GM18499 (cell line): ENCODE measurements around the gene PDLIM5.

Experiments
- ATAC-seq: cut with Tn5 transposase; IDR thresholded peaks from one replicate; pipeline ENCODE4 v1.9.1; 2021; ENCODE audit warnings: moderate number of reproducible peaks; ENCODE audit not compliant: insufficient read depth, unreplicated experiment

Gene PDLIM5

DNA sequence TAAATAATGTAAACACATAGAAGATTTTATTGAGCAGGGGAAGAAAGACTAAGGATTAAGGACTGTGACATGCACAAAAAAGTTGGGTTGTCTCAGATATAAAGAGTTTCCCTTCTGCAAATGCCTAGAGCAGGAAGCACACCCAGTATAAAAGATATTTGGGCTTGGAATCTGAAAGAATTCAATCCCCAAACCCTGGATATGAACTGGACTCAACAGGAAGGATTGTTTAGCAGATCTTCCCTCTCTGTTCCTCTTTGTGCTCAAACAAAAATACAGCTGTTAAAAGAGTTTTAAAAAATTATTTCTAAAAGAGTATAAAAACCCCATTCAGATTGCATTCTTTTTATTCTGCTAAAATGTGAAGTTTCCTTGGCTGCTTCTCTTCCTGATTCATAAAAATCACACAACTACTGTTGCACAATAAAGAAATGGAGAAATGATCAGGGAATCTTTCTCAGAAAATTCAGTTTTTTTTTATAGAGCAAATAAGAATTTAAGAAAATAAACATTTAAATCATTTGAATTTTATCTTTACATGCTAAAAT is 71.4 kb downstream of the PDLIM5 start:
- no peak for ATAC-seq

DNA sequence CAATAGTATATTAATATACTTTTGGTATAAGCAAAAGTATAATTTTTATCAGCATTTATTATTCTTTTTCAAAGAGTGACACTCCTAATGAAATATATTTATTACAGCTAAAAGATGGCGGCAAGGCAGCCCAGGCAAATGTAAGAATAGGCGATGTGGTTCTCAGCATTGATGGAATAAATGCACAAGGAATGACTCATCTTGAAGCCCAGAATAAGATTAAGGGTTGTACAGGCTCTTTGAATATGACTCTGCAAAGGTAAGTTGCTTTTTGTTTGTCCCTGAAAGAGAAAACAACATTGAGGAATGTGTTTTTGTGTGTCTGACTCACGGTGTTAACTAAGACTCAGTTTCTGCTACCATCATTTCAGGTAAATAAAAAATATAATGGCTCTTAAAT is 71.9 kb downstream of the PDLIM5 start:
- ATAC-seq = no peak

DNA sequence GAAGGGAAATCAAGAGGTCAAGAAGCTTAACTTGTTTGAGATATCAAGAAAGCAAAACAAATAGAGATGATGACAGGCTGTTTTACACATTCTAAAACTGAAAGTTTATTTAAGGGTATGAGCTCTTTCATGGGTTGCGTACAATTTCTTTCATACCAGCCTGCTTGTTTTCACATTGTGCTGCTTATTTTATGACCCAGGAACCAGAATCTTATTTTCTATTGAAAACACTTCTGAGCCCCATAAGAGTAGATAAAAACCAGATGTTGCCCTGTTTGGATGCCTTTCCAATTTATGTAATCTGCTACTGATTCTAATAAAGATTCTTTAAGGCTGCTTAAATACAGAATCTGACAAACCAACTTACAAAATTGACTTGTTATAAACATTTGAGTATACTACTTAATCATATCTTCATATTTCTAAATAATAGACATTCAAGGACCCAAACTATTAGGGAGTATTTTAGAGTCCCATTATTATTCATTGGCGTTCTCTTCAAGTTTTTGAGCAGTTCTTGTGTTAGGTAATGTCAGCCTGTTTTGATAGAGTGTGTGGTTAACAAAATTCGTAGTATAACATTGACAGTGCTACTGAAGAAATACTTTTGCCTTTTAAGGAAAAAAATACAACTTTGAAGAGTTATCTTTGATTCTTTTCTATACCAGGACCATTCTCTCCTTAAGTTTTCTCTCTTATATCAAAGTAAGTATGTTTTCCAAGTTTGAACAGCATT is 74.4 kb downstream of the PDLIM5 start:
- ATAC-seq = peak; percentile 53

DNA sequence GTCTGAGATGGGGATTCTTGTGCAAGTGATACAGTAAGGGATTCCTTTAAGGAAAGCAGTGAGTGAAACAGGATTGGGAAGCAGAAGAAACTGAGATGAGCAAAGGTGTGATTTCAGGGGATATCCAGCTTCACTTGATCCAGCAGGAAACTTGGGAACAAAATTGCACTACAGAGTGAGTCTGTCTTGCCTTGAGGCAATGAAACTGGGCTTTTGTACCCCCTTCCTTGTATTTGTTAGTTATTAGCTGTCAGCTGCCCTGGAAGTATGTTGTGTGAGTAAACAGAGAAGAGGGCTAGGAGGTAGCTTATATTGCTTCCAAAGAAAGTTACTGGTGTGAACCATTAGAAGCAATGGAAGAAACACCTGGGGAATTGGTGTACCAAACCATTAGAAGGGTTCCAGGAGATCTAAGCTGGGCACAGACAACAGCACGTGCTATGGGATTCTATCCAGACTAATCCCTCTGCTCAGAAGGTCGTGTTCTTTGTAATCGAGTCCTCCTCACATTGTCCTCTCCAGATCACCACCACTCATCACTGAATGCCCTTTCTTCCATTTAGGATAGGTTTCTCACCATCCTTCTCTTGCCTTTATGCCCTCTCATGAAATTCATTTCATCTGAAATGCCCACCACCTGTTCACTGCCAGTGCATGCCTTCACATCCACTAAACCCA is 76.0 kb downstream of the PDLIM5 start:
- ATAC-seq = no peak

DNA sequence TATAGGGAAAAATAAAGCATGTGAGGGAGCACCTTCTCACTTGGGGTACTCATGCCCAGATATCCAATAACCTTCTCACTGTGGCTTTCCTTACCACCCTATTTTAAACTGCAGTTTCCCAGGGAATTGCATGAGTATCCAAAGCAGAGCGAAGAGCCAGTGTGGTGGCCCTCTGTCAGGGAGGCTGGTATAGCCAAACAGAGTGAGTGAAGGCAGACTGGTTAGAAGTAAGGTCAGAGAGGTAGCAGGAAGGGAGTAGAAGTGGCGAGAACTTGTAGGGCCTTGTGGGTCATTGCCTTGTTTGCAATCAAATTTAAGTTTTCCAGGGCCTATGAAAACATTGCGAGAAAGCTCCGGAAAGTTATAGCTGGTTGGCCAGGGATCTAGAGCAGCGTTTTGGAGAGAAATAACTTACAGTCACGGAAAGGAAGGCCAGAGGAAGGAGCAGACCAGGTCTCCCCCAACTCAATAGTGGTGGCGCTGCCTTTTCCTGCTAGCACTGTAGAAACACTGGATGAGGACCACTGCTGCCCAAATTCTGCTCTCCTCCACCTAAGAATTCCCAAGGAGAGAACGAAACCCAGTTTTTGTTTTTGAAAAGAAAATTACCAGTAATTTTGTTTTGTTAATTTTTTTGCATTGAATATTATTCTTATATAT is 77.2 kb downstream of the PDLIM5 start:
- ATAC-seq = no peak

DNA sequence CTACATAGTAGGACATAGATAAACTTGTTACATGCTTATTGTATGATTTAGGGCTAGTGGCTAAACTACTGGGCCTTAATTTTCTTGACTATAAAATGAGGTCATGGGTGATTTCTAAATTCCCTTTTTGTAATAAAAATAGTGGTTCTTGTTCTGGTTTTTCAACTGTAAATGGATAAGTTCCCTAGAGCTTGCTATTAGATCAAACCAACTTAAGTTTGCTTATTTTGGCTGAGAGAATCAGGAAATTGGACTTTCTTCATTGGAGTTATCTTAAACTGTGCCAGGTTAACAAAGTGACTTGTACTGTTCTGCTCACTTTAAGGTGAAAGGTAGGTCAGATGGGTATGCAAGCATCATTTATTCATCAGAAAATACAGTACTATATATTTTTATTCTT is 78.3 kb downstream of the PDLIM5 start:
- no peak for ATAC-seq

DNA sequence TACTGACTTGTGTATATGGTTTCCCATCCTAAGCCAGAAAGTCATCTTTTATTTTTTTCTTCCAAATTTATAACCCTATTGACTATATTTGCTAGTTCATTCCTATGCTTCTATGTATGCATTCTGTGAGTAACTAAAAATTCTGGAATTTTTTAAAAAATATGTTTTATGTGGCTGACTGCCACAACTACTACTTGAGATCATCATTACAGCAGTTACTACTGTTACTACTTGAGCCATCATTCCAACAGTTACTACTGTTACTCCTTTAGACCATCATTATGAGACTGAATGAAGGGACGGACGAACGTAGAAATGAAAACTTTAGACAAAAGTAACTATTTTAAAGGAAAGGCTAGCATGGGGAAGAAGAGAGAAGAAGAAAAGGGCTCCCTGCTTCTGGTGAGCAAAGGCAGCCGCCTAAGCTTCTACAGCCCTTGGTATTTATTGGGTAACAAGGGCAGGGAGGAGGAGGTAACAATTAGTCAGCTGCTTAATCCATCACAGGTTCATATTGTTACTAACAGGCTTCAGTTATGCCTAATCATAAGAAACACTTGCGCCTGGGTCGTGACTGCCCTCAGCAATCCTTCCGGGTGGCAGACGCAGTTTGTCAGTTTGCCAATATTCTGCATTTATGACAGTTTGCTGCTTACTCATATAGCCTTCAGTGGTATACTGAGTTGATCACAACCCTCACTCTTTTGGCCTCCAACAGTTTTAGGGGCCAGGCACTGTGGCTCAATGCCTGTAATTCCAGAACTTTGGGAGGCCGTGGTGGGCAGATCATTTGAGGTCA is 80.4 kb downstream of the PDLIM5 start:
- no peak for ATAC-seq

DNA sequence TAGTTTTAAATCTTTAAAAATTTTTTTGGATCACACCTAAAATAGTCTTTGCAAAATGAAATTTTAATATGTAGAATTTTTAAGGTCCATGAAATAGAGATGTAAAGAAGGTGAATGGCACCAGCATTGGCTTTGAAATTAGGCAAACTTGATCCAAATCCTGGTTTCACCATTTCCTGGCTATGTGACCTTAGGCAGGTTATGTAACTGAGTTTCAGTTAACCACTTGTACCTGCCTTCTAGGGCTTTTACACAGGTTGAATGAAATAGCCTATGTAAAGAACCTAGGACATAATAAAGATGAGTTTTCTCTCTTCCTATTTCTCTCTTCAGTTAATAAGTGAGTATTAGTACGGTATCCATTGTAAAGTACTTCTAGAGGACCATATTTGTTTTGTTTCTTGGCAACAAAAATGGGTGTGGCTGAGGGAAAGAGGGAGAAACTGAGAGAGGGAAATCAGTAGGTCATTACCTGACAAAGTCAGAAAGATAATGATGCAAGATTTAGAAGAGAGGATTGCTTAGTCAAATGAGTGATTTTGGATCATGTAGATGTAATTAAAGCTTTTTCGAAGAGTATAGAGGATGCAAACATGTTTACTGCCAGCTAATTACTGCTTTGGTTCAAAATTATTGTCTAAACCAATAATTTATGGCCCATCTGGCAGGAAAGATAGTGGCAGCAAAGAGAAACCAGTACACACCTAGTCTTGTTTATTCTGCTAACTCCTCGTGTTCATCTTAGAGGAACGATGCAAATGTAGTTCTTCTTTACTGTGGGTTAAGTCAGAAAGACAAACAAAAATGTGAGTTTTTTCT is 81.9 kb downstream of the PDLIM5 start:
- ATAC-seq = no peak

DNA sequence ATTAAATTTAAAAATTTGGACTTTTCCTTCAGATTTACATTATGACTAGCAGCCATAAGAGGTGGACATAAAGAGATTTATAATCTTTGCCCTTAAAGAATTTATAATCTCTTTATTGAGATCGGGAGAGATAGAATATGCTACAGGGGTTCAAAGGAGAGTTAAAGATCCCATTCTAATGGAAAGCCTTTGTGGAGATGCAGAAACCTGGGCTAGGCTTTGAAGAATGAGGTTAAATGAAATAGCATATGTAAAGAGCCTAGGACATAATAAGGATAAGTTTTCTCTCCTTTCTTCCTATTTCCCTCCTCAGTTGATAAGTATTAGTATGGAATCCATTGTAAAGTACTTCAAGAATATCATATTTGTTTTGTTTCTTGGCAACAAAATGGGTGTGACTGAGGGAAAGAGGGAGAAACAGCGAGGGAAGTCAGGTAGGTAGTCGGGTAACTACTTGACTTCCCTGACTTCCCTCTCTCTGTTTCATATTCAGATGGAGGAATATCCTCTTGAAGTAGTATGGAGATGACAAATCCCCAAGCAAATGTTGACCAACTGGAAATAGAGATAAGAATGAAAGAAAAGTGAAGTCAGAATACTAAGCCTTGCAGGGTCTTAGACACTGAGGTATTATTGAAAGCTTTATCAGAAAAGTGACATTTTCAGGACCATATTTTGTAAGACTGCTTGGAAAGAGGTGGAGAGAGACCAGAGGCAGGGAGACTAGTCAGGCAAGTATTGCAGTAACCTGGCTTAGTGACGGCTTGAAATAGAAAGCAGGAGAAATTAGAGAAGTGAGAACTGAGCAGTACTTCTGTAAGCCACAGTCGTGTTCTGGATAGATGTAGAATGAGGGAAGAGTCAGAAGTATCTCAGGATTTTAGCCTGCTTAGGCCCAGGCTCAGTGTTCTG is 82.9 kb downstream of the PDLIM5 start:
- ATAC-seq = peak; percentile 84

DNA sequence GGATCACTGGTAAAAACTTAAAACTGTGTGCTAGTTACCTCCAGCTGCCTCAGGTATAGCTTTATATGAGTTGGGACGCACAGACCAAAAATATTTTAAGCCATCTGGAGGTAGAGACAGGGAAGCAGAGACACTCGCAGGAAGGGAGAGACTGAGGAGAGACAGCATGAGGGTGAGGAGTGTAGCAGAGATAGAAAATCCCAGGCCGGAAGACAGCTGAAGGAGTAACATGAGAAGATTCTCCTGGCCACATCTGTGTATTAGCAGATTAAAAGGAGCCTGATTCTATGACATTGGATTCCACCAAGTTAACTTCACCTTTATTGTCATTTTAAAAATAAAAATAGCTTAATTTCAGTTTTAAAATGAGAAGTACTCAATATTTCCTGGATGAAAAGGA is 84.3 kb downstream of the PDLIM5 start:
- ATAC-seq = no peak

DNA sequence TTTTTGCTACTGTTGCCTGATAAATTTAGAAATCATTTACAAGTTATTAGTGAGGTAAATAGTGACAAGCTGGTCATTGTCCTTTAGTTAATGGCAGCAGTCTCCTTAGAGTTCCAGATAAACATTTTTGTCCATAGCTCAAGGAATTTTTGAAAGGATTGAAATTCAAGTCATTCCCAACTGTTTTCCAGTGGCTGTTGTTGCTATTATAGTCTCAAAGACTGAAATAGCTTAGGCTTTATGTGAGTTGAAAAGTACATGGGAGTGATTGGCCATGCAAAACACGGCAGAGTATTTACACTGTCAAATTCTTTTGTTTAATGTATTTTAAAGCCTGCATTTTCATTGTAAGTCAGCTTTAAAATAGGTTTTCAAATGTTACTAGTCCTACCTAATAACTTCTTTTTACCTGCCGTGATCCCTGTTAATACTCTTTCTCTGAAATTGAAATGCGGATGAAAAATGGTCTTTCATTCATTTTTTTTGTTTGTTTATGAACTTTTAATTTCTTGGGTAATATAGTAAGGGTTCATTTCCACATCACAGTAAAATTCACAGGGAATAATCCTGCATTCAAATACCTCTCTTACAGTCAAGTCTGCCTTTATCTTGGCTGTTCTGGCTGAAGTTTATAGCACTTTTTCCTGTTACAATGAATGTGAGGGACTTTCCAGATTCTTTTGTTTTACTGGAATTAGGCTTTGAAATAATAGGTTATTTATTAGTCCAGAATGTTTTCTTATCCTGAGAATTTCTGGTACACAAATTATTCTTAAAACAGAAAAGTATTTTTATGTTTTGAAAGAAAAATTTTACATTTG is 85.1 kb downstream of the PDLIM5 start:
- no peak for ATAC-seq

DNA sequence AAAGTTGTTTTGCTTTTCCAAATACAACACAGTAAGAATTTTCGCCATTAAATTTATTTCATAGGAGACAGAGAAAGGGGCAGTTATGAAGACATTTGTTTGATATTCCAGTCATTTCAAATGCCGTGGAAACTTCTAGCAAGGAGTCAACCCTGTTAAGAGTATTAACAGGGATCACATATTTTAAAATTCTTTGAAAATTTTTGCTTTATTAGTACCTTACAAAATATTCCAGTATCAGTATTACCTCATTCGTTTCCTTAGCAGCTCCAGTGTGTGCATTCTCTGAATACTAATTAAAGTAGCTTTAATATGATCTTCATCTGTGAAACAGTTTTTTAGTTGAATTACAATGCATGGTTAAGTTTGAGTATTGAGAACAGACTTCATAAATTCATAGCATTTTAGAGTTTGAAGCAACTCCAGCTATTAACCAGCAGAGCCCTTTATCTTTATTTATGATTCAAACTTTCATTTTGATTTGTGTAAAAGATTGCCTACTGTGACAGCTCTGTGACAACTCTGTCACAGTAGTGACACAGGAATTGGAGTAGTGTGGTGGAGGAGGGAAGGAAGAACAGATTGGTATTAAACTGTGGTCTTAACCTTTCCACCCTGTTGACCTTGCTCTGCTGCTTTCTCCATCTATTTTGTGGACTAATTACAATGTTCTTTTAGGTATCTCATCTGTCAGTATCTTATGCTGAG is 86.3 kb downstream of the PDLIM5 start:
- ATAC-seq = no peak

DNA sequence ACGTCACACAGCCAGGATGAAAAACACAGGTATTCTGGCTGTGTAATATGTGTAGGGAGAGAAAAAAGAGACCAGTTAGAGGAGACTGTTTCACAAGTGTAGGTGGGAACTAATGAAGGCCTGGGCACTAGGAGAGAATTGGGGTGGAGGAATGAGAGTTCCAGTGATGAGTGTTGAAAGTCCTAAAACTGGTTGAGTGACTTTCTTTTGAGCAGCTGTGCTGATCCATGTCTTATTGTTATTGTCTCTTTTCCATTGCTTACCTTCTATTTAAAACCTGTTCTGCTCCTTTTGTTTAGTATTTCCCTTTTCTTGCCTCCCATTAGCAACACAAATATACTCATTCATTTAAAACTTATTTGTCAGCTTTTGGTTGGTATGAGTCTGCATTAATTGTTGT is 88.7 kb downstream of the PDLIM5 start:
- no peak for ATAC-seq

DNA sequence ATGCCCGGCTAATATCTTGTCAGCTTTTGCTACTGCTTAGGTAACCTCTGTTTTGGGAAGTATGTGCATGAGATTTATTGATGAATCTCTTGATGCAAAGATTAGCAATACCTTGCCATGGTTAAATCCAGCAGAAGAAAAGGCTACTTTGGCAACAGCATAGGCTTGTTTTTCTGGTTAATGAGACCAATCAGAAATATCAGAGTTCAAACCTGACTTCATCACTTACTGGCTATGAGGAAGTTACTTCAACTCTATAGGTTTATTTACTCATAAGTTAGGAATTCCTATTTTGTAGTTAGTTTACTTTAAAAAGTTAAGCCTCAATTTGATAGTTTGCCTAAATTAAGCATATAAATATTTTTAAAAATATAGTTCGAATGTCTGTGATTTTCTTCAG is 93.1 kb downstream of the PDLIM5 start:
- no peak for ATAC-seq

DNA sequence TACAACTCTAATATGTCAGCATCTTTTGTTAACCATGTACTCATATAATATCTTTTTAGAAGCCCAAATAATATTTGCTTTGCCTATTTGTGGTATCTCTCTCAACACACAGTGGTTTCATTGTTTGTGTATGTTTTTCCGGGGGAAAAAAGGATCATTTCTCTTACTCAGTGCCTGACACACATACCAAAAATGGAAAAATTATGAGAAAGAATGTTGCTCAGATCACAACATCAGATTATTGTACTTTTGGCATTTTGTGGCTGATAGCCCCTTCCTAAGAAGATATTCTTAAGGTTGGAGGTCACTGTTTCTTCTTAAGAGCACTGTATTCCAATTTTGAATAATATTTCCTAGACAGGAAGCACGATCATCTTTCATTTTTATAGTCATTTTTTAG is 93.6 kb downstream of the PDLIM5 start:
- ATAC-seq = no peak

DNA sequence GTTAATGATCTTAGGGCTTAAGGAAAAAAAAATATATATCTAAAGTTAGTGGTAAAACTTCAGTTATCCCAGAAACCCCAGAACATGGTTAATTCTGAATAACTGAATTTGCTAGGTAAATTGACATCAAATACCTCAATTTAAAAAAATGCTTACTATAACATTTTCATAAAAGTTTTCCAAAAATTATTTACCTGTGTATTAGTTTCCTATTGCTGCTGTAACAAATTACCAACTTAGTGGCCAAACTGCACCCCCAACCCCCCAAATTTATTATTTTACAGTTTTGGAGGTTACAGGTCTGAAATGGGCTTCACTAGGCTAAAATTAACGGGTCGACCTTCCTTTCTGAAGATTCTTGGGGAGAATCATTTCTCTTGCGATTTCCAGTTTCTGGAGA is 95.2 kb downstream of the PDLIM5 start:
- ATAC-seq = no peak

DNA sequence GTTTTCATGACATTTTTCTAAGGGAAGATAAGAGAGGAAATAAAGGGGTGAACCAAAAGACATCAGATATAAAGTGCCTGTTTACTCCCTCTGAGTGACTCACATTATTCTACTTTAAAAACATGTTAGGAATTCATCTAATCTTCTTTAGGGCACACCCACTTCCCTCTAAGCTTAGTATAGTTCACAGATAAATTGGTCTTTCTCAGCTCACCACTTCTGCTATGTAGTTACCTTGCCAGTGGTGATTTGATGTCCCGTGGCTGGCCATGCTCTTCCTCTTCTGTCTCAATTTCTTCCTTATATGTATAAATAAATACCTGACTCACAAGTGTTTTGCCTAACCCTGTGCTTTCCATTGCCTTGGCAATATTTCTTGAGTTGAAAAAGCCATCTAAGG is 96.8 kb downstream of the PDLIM5 start:
- no peak for ATAC-seq
